SK-N-SH (cell line): ENCODE data around the gene PLOD2. TPM values are rescaled to one million over a fixed set of nuclear protein-coding genes. Genes with fewer than 3 reads are reported as not detected.

Experiments used
- CTCF ChIA-PET: fragments of 300-600, 350-600 bp; formaldehyde crosslinking; extraction: SDS; loops from one replicate; lab custom pipeline; 2021; lab: Yijun Ruan, JAX
- POLR2A ChIA-PET: fragments of 350-600 bp; sonication (Branson Sonifier 250); formaldehyde crosslinking; extraction: SDS; loops from one replicate; lab custom pipeline; 2020; ENCODE audit warnings: antibody characterized with exemption, inconsistent platforms; lab: Yijun Ruan, JAX
- DNase-seq: peaks from one replicate; pipeline ENCODE4 v3.0.0; 2012
- H2AFZ ChIP-seq: fragments of 200-600 bp; sonication (generic); 2 replicates; pipeline ENCODE4 v1.8.1; 2016; ENCODE audit warnings: antibody characterized with exemption, mild to moderate bottlenecking, low read depth
- H3F3A ChIP-seq: fragments of 200-600 bp; sonication (generic); replicated peaks from 2 replicates; pipeline ENCODE3; 2016; ENCODE audit warnings: antibody characterized with exemption, mild to moderate bottlenecking; ENCODE audit not compliant: insufficient read depth
- H3K27ac ChIP-seq, 2 experiments: fragments of 200-500 bp in 1 of 2; fragments of 200-600 bp in 1 of 2; sonication (Bioruptor generic) in 1 of 2; sonication (generic), shearing (Covaris generic) in 1 of 2; 2 replicates each; pipeline versions ENCODE4 v1.5.1 to v1.6.1; 2014 to 2016; ENCODE audit warnings: low read depth in 2 of 2, inconsistent platforms in 1 of 2, low read length in 1 of 2, mild to moderate bottlenecking in 1 of 2, mixed read lengths in 1 of 2
- H3K27me3 ChIP-seq: fragments of 200-600 bp; sonication (generic), shearing (Covaris generic); 2 replicates; pipeline ENCODE4 v1.6.1; 2016; ENCODE audit warnings: mixed run types; ENCODE audit not compliant: insufficient read depth
- H3K36me3 ChIP-seq, 2 experiments: fragments of 200-500 bp in 1 of 2; fragments of 200-600 bp in 1 of 2; sonication (Bioruptor generic) in 1 of 2; sonication (generic) in 1 of 2; replicated peaks in 1 of 2; 2 replicates each; pipeline versions ENCODE3 to v1.5.1; 2014 to 2016; ENCODE audit warnings: low read length in 1 of 2, mild to moderate bottlenecking in 1 of 2; ENCODE audit not compliant: insufficient read depth in 2 of 2, control insufficient read depth in 1 of 2
- H3K4me1 ChIP-seq, 2 experiments: fragments of 200-500 bp in 1 of 2; fragments of 200-600 bp in 1 of 2; sonication (Bioruptor generic) in 1 of 2; sonication (generic), shearing (Covaris generic) in 1 of 2; 2 replicates each; pipeline versions ENCODE4 v1.5.1 to v1.6.1; 2014 to 2016; ENCODE audit warnings: low read depth in 1 of 2, low read length in 1 of 2, mixed run types in 1 of 2; ENCODE audit not compliant: insufficient read depth in 2 of 2, control insufficient read depth in 1 of 2
- H3K4me2 ChIP-seq: fragments of 200-600 bp; sonication (generic), shearing (Covaris generic); 2 replicates; pipeline ENCODE4 v1.6.1; 2017; ENCODE audit warnings: mixed run types
- H3K4me3 ChIP-seq, 2 experiments: fragments of 200-500 bp in 1 of 2; fragments of 200-600 bp in 1 of 2; sonication (Bioruptor generic) in 1 of 2; sonication (generic), shearing (Covaris generic) in 1 of 2; 2 replicates each; pipeline versions ENCODE4 v1.5.1 to v1.8.1; 2014 to 2016; ENCODE audit warnings: low read depth in 2 of 2, inconsistent platforms in 1 of 2, low read length in 1 of 2, mild to moderate bottlenecking in 1 of 2, mixed read lengths in 1 of 2, moderate library complexity in 1 of 2
- H3K79me2 ChIP-seq: fragments of 200-600 bp; sonication (generic); 2 replicates; pipeline ENCODE4 v1.8.1; 2017; ENCODE audit warnings: mild to moderate bottlenecking; ENCODE audit not compliant: insufficient read depth
- H3K9ac ChIP-seq: fragments of 200-600 bp; sonication (generic); 2 replicates; pipeline ENCODE4 v1.6.1; 2017; ENCODE audit warnings: mixed run types
- H3K9me2 ChIP-seq: fragments of 200-600 bp; sonication (generic); 2 replicates; pipeline ENCODE4 v1.6.1; 2017; ENCODE audit warnings: mixed run types
- H3K9me3 ChIP-seq: fragments of 200-600 bp; sonication (generic); 2 replicates; pipeline ENCODE4 v1.6.1; 2017; ENCODE audit warnings: mixed run types, mild to moderate bottlenecking, moderate library complexity
- H4K20me1 ChIP-seq: fragments of 200-600 bp; sonication (generic); 2 replicates; pipeline ENCODE4 v1.6.1; 2017; ENCODE audit warnings: mild to moderate bottlenecking, mixed run types; ENCODE audit not compliant: insufficient read depth
- ELF1 ChIP-seq: IDR thresholded peaks from 2 replicates; pipeline ENCODE4 v1.4.0; 2012
- FOXJ3 ChIP-seq: sonication (generic); formaldehyde crosslinking; IDR thresholded peaks from 2 replicates; pipeline ENCODE4 v1.5.1; 2020; ENCODE audit warnings: mild to moderate bottlenecking, missing genetic modification reagents
- GABPA ChIP-seq: IDR thresholded peaks from 2 replicates; pipeline ENCODE4 v1.4.0; 2012; ENCODE audit warnings: low read depth, mild to moderate bottlenecking
- GATA2 ChIP-seq: sonication (generic); formaldehyde crosslinking; IDR thresholded peaks from 2 replicates; pipeline ENCODE4 v1.5.0; 2020; ENCODE audit warnings: mild to moderate bottlenecking, missing genetic modification reagents
- JUND ChIP-seq: IDR thresholded peaks from 2 replicates; pipeline ENCODE4 v1.4.0; 2012
- MEF2A ChIP-seq: IDR thresholded peaks from 2 replicates; pipeline ENCODE4 v1.4.0; 2012; ENCODE audit warnings: low read depth, borderline replicate concordance
- MXI1 ChIP-seq: IDR thresholded peaks from 2 replicates; pipeline ENCODE4 v1.6.1; 2012; ENCODE audit warnings: mild to moderate bottlenecking, low read depth, low read length, improper control_type of control experiment
- RCOR1 ChIP-seq: fragments of 150-350 bp; IDR thresholded peaks from 2 replicates; pipeline ENCODE4 v1.6.1; 2017; ENCODE audit warnings: antibody characterized with exemption, low read length
- REST ChIP-seq: IDR thresholded peaks from 2 replicates; pipeline ENCODE4 v1.6.1; 2012; ENCODE audit warnings: mild to moderate bottlenecking, low read depth, low read length, moderate library complexity
- RFX5 ChIP-seq: IDR thresholded peaks from 2 replicates; pipeline ENCODE4 v1.6.1; 2012; ENCODE audit warnings: mild to moderate bottlenecking, improper control_type of control experiment, low read length
- RXRA ChIP-seq: IDR thresholded peaks from 2 replicates; pipeline ENCODE4 v1.4.0; 2012; ENCODE audit warnings: low read depth, mild to moderate bottlenecking, borderline replicate concordance
- SIN3A ChIP-seq: IDR thresholded peaks from 2 replicates; pipeline ENCODE4 v1.6.1; 2012; ENCODE audit warnings: low read depth, mild to moderate bottlenecking, low read length, moderate library complexity, borderline replicate concordance
- YY1 ChIP-seq: IDR thresholded peaks from 2 replicates; pipeline ENCODE4 v1.4.0; 2012; ENCODE audit warnings: low read depth, mild to moderate bottlenecking
- ZBTB33 ChIP-seq: IDR thresholded peaks from 2 replicates; pipeline ENCODE4 v1.4.0; 2012; ENCODE audit warnings: low read depth, borderline replicate concordance
- WGBS: methylation state at CpG from one replicate; pipeline ENCODE4 v1.1.6; 2017; ENCODE audit warnings: low lambda C conversion rate; 5-methylcytosine and 5-hydroxymethylcytosine counted together
- polyA plus RNA-seq, 3 experiments: library from polyadenylated mRNA; depleted of rRNA; stranded (reverse); fragments of >200 nt; gene quantifications; 2 replicates each; pipeline ENCODE4 v1.2.3, GENCODE V29; 2012
- TF ChIP-seq, protein P1 (sequence below): IDR thresholded peaks from 2 replicates; pipeline ENCODE4 v1.4.0; 2012; ENCODE audit warnings: low read depth, borderline replicate concordance
- TF ChIP-seq, protein P2 (sequence below): fragments of 150-350 bp; IDR thresholded peaks from 2 replicates; pipeline ENCODE4 v1.6.1; 2016; ENCODE audit warnings: mild to moderate bottlenecking, low read depth, low read length

The PLOD2 gene
- polyA plus RNA-seq, 1 of the 3 experiments (the other 2 are of a cell fraction), result 0.58 TPM

- ChIA-PET POLR2A (no interaction called here), CTCF (no interaction called here)
- DNase-seq, result no peak
- Histone ChIP-seq H3K9me2 (no peaks in the 10 kb centered on the region), H3K4me2 (no peak overlapping the region), H3K79me2 (no peaks in the 10 kb centered on the region), H3K27me3 (peaks cover 8% of the 10 kb centered on the region; the same call in 1 of the 2 replicates), H4K20me1 (no peaks in the 10 kb centered on the region), H3K9me3 (no peaks in the 10 kb centered on the region), H3F3A (no peaks in the 10 kb centered on the region), H3K36me3 (no peaks in the 10 kb centered on the region), H3K27ac (no peak overlapping the region), H3K9ac (no peak overlapping the region), H3K4me1 (no peaks in the 10 kb centered on the region), H3K4me3 (no peak overlapping the region), H2AFZ (no peak overlapping the region)
- TF ChIP-seq GATA2, result no peak
- no peak for TF ChIP-seq ZBTB33
- TF ChIP-seq YY1, result no peak
- no peak for TF ChIP-seq RCOR1
- no peak for TF ChIP-seq FOXJ3
- no peak for TF ChIP-seq MXI1
- no peak for TF ChIP-seq REST
- 19% methylated on average over 6 of the region's 6 CpGs for WGBS
These were observed 8.2 kb downstream of the PLOD2 start for GRCh38 chr3:146152834-146153233.

DNA sequence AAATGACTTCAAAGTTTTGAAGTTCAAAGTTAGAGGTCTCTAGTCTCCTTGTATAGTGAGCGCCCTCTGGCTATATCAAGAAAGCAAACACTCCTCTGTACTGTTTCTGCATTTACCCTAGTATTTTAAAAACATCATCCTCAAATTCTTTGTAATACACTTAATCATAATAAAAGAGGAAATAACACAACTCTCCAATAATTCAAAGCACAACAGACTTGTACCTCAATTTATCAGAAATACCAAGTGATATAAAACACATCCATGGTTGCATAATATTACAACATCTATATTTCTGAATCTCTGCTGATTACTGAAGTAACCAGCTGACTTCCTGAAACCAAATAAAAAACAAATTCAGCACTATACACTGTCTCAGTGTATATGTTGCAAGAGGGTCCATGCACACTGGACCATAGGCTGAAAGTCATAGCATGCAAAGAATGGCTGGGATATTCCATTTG lies 12.5 kb downstream of the PLOD2 start:
- no peak for DNase-seq
- POLR2A ChIA-PET, result no interaction called here
- 19% methylated on average over 1 of the region's 1 CpG for WGBS

More for the DNA sequence above, 12.5 kb downstream of the PLOD2 start:
- no peaks in the 10 kb centered on the region for H3K36me3 ChIP-seq
- no peak for TF ChIP-seq JUND
- no peak for TF ChIP-seq MXI1
- TF ChIP-seq, protein P1, sequence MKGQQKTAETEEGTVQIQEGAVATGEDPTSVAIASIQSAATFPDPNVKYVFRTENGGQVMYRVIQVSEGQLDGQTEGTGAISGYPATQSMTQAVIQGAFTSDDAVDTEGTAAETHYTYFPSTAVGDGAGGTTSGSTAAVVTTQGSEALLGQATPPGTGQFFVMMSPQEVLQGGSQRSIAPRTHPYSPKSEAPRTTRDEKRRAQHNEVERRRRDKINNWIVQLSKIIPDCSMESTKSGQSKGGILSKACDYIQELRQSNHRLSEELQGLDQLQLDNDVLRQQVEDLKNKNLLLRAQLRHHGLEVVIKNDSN, result no peak
- no peak for TF ChIP-seq ELF1
- TF ChIP-seq, protein P2, sequence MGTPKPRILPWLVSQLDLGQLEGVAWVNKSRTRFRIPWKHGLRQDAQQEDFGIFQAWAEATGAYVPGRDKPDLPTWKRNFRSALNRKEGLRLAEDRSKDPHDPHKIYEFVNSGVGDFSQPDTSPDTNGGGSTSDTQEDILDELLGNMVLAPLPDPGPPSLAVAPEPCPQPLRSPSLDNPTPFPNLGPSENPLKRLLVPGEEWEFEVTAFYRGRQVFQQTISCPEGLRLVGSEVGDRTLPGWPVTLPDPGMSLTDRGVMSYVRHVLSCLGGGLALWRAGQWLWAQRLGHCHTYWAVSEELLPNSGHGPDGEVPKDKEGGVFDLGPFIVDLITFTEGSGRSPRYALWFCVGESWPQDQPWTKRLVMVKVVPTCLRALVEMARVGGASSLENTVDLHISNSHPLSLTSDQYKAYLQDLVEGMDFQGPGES, result no peak
- TF ChIP-seq MEF2A, result no peak
- no peak for TF ChIP-seq RFX5
- TF ChIP-seq SIN3A, result no peak
- no peak for TF ChIP-seq GABPA
- no peak for TF ChIP-seq RXRA
- H3K27ac ChIP-seq, result no peak overlapping the region
- CTCF ChIA-PET, result no interaction called here
- no peak overlapping the region for H3K4me2 ChIP-seq
- no peak overlapping the region for H2AFZ ChIP-seq
- peaks cover 15% of the 10 kb centered on the region; the same call in 1 of the 2 replicates for H3K27me3 ChIP-seq
- no peaks in the 10 kb centered on the region for H3K79me2 ChIP-seq
- H3K4me3 ChIP-seq, result no peak overlapping the region
- no peaks in the 10 kb centered on the region; the same call in 1 of the 2 replicates for H3K9me2 ChIP-seq
- no peaks in the 10 kb centered on the region for H4K20me1 ChIP-seq
- H3F3A ChIP-seq, result no peaks in the 10 kb centered on the region
- no peaks in the 10 kb centered on the region for H3K4me1 ChIP-seq
- no peak overlapping the region for H3K9ac ChIP-seq
- H3K9me3 ChIP-seq, result no peaks in the 10 kb centered on the region
